ENCODE data around the gene ZNF385B.

DNA sequence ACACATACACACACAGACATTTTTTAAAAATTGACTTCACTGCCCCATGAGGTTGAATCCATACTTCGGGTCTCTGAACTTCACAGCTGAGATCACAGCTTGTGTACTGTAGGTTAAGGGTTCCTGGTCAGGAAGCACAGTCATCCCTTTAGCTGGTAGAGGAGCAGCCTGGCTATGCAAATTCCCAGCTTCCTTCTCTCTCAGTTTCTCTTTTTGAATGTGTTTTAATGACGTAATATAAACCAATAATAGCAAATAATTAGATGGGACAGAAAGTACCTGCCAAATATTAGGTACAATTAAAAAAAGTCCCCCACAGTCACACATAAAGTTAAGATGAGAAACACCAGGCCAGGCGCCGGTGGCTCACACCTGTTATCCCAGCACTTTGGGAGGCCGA lies 178.7 kb downstream of the ZNF385B start:
- TF ChIP-seq, protein P1, sequence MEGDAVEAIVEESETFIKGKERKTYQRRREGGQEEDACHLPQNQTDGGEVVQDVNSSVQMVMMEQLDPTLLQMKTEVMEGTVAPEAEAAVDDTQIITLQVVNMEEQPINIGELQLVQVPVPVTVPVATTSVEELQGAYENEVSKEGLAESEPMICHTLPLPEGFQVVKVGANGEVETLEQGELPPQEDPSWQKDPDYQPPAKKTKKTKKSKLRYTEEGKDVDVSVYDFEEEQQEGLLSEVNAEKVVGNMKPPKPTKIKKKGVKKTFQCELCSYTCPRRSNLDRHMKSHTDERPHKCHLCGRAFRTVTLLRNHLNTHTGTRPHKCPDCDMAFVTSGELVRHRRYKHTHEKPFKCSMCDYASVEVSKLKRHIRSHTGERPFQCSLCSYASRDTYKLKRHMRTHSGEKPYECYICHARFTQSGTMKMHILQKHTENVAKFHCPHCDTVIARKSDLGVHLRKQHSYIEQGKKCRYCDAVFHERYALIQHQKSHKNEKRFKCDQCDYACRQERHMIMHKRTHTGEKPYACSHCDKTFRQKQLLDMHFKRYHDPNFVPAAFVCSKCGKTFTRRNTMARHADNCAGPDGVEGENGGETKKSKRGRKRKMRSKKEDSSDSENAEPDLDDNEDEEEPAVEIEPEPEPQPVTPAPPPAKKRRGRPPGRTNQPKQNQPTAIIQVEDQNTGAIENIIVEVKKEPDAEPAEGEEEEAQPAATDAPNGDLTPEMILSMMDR (IDR thresholded peaks at IDR 0.05): no peak
- TF ChIP-seq, protein P2, sequence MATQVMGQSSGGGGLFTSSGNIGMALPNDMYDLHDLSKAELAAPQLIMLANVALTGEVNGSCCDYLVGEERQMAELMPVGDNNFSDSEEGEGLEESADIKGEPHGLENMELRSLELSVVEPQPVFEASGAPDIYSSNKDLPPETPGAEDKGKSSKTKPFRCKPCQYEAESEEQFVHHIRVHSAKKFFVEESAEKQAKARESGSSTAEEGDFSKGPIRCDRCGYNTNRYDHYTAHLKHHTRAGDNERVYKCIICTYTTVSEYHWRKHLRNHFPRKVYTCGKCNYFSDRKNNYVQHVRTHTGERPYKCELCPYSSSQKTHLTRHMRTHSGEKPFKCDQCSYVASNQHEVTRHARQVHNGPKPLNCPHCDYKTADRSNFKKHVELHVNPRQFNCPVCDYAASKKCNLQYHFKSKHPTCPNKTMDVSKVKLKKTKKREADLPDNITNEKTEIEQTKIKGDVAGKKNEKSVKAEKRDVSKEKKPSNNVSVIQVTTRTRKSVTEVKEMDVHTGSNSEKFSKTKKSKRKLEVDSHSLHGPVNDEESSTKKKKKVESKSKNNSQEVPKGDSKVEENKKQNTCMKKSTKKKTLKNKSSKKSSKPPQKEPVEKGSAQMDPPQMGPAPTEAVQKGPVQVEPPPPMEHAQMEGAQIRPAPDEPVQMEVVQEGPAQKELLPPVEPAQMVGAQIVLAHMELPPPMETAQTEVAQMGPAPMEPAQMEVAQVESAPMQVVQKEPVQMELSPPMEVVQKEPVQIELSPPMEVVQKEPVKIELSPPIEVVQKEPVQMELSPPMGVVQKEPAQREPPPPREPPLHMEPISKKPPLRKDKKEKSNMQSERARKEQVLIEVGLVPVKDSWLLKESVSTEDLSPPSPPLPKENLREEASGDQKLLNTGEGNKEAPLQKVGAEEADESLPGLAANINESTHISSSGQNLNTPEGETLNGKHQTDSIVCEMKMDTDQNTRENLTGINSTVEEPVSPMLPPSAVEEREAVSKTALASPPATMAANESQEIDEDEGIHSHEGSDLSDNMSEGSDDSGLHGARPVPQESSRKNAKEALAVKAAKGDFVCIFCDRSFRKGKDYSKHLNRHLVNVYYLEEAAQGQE (IDR thresholded peaks at IDR 0.05; ENCODE audit: insufficient read depth in 1 of 2, low read depth in 2 of 2, low read length in 1 of 2): no peak
- TF ChIP-seq SIN3A (IDR thresholded peaks at IDR 0.05; ENCODE audit: borderline replicate concordance, insufficient read depth, low read depth, low read length) (no peak), POLR2AphosphoS5 (IDR thresholded peaks at IDR 0.05; ENCODE audit: low read depth, low read length) (no peak)

All from Panc1 (cell line).